Dermis microvascular lymphatic vessel endothelial cell (primary cell): Measurements from ENCODE around the gene FMO2. TPM values are rescaled to one million over a fixed set of nuclear protein-coding genes. Genes with fewer than 3 reads are reported as not detected.

Experiments
- DNase-seq, 2 donors: peaks; one replicate each; pipeline versions ENCODE4 v3.0.0 to v3.0.0-alpha.2; 2010; ENCODE audit warnings: low read depth in 2 of 2
- total RNA-seq: library from RNA; depleted of rRNA; stranded (reverse); fragments of >200 nt; gene quantifications from 2 replicates; pipeline ENCODE4 v1.2.1, GENCODE V29; 2014

Gene FMO2
- total RNA-seq, 1 donor from 2014 or later = not detected

- DNase-seq = no peak
Measured at GRCh38 chr1:171174560-171175294, 10.4 kb upstream of the FMO2 start.

- no peak for DNase-seq
Measured at GRCh38 chr1:171177261-171177660, 7.8 kb upstream of the FMO2 start.

GRCh38 chr1:171179318-171180227 lies 5.5 kb upstream of the FMO2 start:
- DNase-seq = no peak

DNA sequence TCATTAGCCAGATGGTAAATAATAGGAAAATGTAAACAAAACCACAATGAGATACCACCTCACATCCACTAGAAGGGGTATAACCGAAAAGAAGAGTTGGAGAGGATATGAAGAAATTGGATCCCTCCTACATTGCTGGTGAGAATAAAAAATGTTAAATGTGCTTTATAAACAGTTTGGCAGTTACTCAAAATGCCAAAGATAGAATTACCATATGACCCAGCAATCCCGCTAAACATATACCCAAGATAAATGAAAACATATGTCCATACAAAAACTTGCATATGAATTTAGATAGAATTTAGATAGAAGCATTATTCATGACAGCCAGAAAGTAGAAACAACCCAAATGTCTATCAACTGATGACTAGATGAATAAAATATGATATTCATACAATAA lies 4.4 kb upstream of the FMO2 start:
- no peak for DNase-seq

- peak; percentile 47 to 66 for DNase-seq
Measured at GRCh38 chr1:171188388-171189266, 3.5 kb downstream of the FMO2 start.

- DNase-seq = no peak
Measured at GRCh38 chr1:171191992-171192391, 6.9 kb downstream of the FMO2 start.

GRCh38 chr1:171195767-171196166 lies 10.7 kb downstream of the FMO2 start:
- no peak for DNase-seq

DNA sequence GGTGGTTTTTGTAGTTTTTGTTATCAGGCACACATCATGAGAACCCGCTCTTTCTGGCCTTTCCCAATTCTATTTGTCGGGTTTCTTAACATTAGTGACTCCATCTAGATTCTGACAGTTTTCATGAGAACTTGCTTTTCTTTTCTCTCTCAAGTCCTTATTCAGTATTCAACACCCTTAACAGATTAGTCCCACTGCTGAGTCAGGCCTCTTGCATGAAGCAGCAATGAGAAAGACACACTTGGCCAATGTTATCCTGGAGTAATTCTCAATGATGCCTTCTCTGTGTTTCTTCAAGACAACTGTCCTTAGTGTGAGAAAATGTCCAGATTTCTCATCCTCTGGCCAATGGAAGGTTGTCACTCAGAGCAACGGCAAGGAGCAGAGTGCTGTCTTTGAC lies 11.3 kb downstream of the FMO2 start:
- DNase-seq = no peak

DNA sequence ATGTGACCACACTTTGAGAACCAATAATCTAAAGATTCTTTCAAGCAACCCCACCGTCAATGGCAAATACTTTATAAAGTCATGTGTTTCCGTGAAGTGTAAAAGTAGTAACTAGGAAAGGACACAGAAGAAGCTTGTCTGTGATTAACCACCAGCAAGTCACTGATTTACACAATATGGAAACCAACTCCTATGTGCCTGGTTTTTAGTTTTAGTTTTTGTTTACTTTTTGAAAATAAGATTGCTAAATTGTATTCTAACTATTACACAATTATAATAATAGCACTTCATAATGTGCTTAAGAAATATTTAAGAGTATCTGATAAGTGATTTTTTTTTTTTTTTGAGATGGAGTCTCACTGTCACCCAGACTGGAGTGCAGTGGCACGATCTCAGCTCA lies 13.0 kb downstream of the FMO2 start:
- no peak for DNase-seq

- no peak for DNase-seq
Measured at GRCh38 chr1:171204296-171204695, 19.2 kb downstream of the FMO2 start.

- no peak for DNase-seq
Measured at GRCh38 chr1:171206204-171206977, 21.3 kb downstream of the FMO2 start.

GRCh38 chr1:171206978-171207355 lies 21.9 kb downstream of the FMO2 start:
- DNase-seq = no peak

DNA sequence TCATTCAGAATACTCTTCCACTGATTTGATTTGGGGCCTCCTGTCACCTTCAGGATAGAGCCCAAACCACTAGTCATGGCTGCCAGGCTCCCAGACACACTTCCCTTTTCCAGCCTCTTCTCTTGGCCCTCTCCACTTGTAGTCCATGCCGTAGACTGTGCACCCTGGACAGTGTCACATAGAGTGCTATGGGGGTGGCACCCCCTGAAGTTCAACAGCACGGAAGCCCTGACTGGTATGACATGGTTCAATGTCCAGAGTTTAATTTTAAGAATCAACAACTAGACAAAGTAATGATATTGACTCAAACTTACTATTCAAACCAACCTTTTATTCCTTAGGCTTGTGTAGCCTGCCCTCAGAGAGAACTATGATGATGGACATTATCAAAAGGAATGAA lies 22.3 kb downstream of the FMO2 start:
- no peak for DNase-seq

- DNase-seq = no peak
Measured at GRCh38 chr1:171210355-171210754, 25.3 kb downstream of the FMO2 start.

DNA sequence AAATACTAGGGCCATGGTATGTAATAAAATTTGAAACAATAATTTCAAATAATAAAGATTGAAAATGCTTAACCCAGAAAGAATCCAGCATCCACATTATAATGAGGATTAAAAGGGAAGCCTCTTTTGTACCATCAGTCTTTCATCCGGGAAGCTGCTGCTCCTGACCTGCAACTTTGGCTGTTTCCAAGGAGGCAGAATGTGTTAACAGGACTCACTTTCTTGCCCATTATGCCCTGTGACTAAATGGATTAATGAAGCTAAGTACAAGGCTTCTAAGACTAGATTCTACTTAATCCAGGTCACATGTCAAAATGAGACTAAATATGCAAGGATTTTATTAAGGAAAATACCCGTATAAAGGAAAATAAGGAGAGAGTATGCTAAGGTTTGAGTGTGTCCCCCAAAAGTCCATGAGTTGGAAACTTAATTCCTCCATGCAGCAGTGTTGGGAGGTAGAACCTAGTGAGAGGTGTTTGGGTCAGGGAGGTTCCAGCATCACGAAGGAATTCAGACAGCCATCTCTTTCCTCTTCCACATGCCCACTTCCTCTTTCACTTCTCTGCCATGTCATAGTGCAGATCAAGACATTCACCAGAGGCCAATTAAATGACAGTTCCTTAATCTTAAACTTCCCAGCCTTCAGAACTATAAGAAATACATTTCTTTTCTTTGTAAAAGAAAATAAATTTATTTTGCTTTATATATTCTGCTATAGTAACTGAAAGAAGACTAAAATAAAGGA lies 27.7 kb downstream of the FMO2 start:
- DNase-seq = no peak

DNA sequence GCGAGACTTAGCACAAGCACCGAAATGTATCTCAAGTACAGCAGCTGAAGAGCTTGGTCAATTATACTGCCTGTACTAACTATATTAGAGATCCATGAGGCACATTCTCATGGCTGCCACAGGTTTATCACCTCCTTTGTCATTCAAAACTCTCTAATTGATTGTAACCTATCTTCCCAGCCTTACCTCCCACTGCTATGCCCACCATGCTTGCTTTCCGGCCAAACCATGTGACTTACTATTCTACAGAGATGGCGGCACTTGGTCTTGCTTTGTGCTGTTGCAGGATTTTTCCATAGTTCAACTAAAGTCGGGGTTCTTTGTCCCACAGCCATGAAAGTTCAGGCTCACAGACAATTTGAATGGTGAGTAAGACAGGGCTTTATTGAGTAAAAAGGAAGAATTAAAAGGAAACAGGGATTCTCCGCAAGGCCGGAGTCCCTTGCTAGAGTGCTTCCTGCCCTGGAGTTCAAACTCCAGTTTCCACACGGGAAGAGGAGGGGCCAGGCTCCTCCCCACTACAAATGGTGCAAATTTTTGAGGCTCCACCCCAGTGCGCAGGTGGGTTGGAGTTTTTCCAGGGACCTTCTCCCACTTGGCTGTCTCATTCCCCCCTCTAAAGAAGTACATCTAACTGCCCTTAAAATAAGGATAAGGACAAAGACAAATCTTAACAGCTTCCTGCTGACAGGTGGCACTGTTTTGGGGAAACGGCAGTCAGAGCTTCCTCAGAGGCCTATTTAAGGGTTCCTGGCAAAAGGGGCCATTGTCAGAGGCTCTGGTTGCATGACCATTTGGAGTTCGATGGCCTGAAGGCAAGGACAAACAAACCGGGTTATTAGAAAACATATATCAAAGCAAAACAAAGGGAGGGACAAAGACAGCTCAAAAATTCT lies 28.7 kb downstream of the FMO2 start:
- DNase-seq = no peak

DNA sequence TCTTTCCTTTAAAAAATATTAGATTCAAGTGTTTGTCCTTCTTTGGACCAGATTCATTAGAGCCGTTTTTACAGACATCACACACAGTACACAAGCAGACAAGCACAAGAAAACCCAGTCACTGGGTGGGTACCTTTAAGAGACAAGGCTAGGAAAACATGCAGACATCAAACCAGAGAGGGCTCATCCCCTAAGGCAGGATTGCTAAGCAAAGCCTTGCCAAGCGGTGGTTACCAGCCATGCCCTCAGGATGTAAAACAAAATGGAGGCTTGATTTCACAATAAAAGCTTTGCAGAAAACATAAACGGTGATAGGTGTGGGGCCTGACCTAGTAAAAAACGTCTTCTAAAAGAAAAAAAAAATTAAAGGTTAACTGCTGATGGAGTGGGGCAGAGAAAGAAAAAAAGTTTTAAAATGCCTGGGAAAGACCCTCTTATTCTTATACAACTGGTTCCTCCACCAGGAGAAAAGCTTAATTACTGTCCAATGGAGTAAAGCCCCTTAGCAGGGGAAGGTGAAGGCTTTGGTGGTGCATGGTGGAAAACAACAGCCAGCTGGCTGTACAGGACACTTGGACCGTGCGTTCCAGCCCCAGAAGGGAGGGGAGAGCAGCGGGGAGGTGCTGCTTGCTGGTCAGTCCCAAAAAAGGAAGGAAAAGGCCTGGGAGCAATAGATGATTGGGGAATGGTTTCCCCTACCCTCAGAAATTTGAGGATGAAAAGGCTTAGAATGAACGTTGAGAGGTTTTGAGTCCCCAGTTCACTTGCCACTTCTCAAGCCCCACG lies 32.8 kb downstream of the FMO2 start:
- no peak for DNase-seq

DNA sequence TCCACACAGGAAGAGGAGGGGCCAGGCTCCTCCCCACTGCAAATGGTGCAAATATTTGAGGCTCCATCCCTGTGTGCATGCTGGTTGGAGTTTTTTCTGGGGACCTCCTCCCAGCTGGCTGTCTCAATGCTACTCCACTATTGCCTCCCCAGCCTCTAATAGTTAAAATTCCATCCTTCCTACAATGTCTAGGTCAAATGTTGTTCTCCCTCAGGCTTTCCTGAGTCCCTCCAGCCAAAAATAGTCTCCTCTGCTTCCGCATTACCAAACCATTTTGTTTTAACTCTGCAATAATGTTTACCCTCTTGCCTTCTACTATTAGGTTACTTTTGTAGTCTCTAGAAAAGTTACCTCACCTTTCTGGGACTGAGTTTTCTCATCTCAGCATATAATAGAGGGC lies 33.6 kb downstream of the FMO2 start:
- DNase-seq = no peak
